ENCODE measurements around the gene MPP2.

The MPP2 gene

GRCh38 chr17:43860927-43861622 lies 46.3 kb downstream of the MPP2 start:
- CTCF ChIA-PET: interaction anchor here (1.2 to 1.6 kb wide), 2 partner anchors 17 to 49 kb away, joined by 3 to 4 read pairs; no protein-coding TSS in a partner anchor
- DNase-seq (ENCODE audit: extremely low spot score): no peak
- POLR2A ChIA-PET: interaction anchor here (0.5 kb wide), 1 partner anchor 208 kb away, joined by 3 read pairs; no protein-coding TSS in a partner anchor
- TF ChIP-seq TARDBP (IDR thresholded peaks at IDR 0.05): no peak
- no peak for TF ChIP-seq L3MBTL2 (conservative IDR thresholded peaks at IDR 0.05)
- TF ChIP-seq LEF1 (IDR thresholded peaks at IDR 0.05; ENCODE audit: borderline replicate concordance): no peak
- no peak for TF ChIP-seq SP1 (IDR thresholded peaks at IDR 0.05)
- TF ChIP-seq FOXM1 (IDR thresholded peaks at IDR 0.05; ENCODE audit: borderline replicate concordance): no peak
- no peak for TF ChIP-seq SUZ12 (IDR thresholded peaks at IDR 0.05)
- TF ChIP-seq PKNOX1 (IDR thresholded peaks at IDR 0.05): no peak

GRCh38 chr17:43860077-43860725 lies 47.1 kb downstream of the MPP2 start:
- no peak for DNase-seq (ENCODE audit: extremely low spot score)
- TF ChIP-seq BHLHE40 (IDR thresholded peaks at IDR 0.05; ENCODE audit: borderline replicate concordance) (no peak), ARNT (IDR thresholded peaks at IDR 0.05) (no peak), SP1 (IDR thresholded peaks at IDR 0.05) (no peak), HDGF (IDR thresholded peaks at IDR 0.05; ENCODE audit: borderline replicate concordance) (no peak)
- ChIA-PET CTCF (interaction anchor here (1.2 to 1.7 kb wide), 3 partner anchors 14 to 50 kb away, joined by 3 to 6 read pairs (median 4); partner anchors contain the start of gene CD300LG), POLR2A (no interaction called here)

GRCh38 chr17:43857957-43858600 lies 49.3 kb downstream of the MPP2 start:
- ChIA-PET CTCF (interaction anchor here (0.7 to 4.9 kb wide), 2 partner anchors 12 to 21 kb away, joined by 3 to 25 read pairs; partner anchors contain the start of gene CD300LG), POLR2A (no interaction called here)
- DNase-seq (ENCODE audit: extremely low spot score): no peak
- no peak for TF ChIP-seq SP1 (IDR thresholded peaks at IDR 0.05)
- no peak for TF ChIP-seq FOXA1 (IDR thresholded peaks at IDR 0.05)
- TF ChIP-seq FOXM1 (IDR thresholded peaks at IDR 0.05; ENCODE audit: borderline replicate concordance): no peak
- no peak for TF ChIP-seq CTBP1 (IDR thresholded peaks at IDR 0.05; ENCODE audit: borderline replicate concordance)
- TF ChIP-seq BHLHE40 (IDR thresholded peaks at IDR 0.05; ENCODE audit: borderline replicate concordance): no peak
- TF ChIP-seq ZNF384 (IDR thresholded peaks at IDR 0.05): no peak
- no peak for TF ChIP-seq FOXK2 (IDR thresholded peaks at IDR 0.05)
- no peak for TF ChIP-seq SUZ12 (IDR thresholded peaks at IDR 0.05)

- ChIA-PET POLR2A (interaction anchor here (1.1 kb wide), 1 partner anchor 11 kb away, joined by 3 read pairs; no protein-coding TSS in a partner anchor), CTCF (interaction anchor here (4.9 kb wide), 1 partner anchor 11 kb away, joined by 25 read pairs; the partner anchor contains the start of gene CD300LG)
- TF ChIP-seq FOXM1 (IDR thresholded peaks at IDR 0.05; ENCODE audit: borderline replicate concordance): no peak
- no peak for TF ChIP-seq HDGF (IDR thresholded peaks at IDR 0.05; ENCODE audit: borderline replicate concordance)
- TF ChIP-seq SP1 (IDR thresholded peaks at IDR 0.05): no peak
- no peak for TF ChIP-seq FOXA1 (IDR thresholded peaks at IDR 0.05)
- TF ChIP-seq ARNT (IDR thresholded peaks at IDR 0.05): no peak
- TF ChIP-seq CTBP1 (IDR thresholded peaks at IDR 0.05; ENCODE audit: borderline replicate concordance): no peak
- no peak for TF ChIP-seq L3MBTL2 (conservative IDR thresholded peaks at IDR 0.05)
- no peak for TF ChIP-seq ZNF384 (IDR thresholded peaks at IDR 0.05)
- no peak for TF ChIP-seq LEF1 (IDR thresholded peaks at IDR 0.05; ENCODE audit: borderline replicate concordance)
- no peak for TF ChIP-seq FOXK2 (IDR thresholded peaks at IDR 0.05)
- no peak for TF ChIP-seq TARDBP (IDR thresholded peaks at IDR 0.05)
- no peak for TF ChIP-seq BHLHE40 (IDR thresholded peaks at IDR 0.05; ENCODE audit: borderline replicate concordance)
- TF ChIP-seq NFRKB (IDR thresholded peaks at IDR 0.05): no peak
- no peak for TF ChIP-seq SUZ12 (IDR thresholded peaks at IDR 0.05)
- no peak for TF ChIP-seq PKNOX1 (IDR thresholded peaks at IDR 0.05)
- no peak for TF ChIP-seq ELF4 (IDR thresholded peaks at IDR 0.05)
- no peak for DNase-seq (ENCODE audit: extremely low spot score)
Measured at GRCh38 chr17:43857141-43857540, 50.2 kb downstream of the MPP2 start.

GRCh38 chr17:43856141-43856540 lies 51.2 kb downstream of the MPP2 start:
- CTCF ChIA-PET: interaction anchor here (4.9 kb wide), 1 partner anchor 10 kb away, joined by 25 read pairs; the partner anchor contains the start of gene CD300LG
- DNase-seq (ENCODE audit: extremely low spot score): no peak
- TF ChIP-seq SUZ12 (IDR thresholded peaks at IDR 0.05) (no peak), ARNT (IDR thresholded peaks at IDR 0.05) (no peak), BHLHE40 (IDR thresholded peaks at IDR 0.05; ENCODE audit: borderline replicate concordance) (no peak), PKNOX1 (IDR thresholded peaks at IDR 0.05) (no peak), FOXM1 (IDR thresholded peaks at IDR 0.05; ENCODE audit: borderline replicate concordance) (no peak), HDGF (IDR thresholded peaks at IDR 0.05; ENCODE audit: borderline replicate concordance) (no peak), FOXK2 (IDR thresholded peaks at IDR 0.05) (no peak), LEF1 (IDR thresholded peaks at IDR 0.05; ENCODE audit: borderline replicate concordance) (no peak), SP1 (IDR thresholded peaks at IDR 0.05) (no peak), L3MBTL2 (conservative IDR thresholded peaks at IDR 0.05) (no peak), FOXA1 (IDR thresholded peaks at IDR 0.05) (no peak), ELF4 (IDR thresholded peaks at IDR 0.05) (no peak), TARDBP (IDR thresholded peaks at IDR 0.05) (no peak), NFRKB (IDR thresholded peaks at IDR 0.05) (no peak), ZNF384 (IDR thresholded peaks at IDR 0.05) (no peak), CTBP1 (IDR thresholded peaks at IDR 0.05; ENCODE audit: borderline replicate concordance) (no peak)
- POLR2A ChIA-PET: interaction anchor here (1.5 kb wide), 1 partner anchor 10 kb away, joined by 5 read pairs; the partner anchor contains the start of gene CD300LG

Measured in HEK293T (cell line).